A375 (cell line): ENCODE measurements around the gene PARP11. TPM values are rescaled to one million over a fixed set of nuclear protein-coding genes. Genes with fewer than 3 reads are reported as not detected.

Experiments used
- total RNA-seq: library from RNA; depleted of rRNA; stranded (reverse); fragments of >200 nt; shearing (Covaris generic); gene quantifications from 2 replicates; pipeline ENCODE4 v1.2.3, GENCODE V29; 2014; rRNA removed

Gene PARP11, protein sequence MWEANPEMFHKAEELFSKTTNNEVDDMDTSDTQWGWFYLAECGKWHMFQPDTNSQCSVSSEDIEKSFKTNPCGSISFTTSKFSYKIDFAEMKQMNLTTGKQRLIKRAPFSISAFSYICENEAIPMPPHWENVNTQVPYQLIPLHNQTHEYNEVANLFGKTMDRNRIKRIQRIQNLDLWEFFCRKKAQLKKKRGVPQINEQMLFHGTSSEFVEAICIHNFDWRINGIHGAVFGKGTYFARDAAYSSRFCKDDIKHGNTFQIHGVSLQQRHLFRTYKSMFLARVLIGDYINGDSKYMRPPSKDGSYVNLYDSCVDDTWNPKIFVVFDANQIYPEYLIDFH
- 0.77 and 4.3 TPM in 2 replicates for total RNA-seq

DNA sequence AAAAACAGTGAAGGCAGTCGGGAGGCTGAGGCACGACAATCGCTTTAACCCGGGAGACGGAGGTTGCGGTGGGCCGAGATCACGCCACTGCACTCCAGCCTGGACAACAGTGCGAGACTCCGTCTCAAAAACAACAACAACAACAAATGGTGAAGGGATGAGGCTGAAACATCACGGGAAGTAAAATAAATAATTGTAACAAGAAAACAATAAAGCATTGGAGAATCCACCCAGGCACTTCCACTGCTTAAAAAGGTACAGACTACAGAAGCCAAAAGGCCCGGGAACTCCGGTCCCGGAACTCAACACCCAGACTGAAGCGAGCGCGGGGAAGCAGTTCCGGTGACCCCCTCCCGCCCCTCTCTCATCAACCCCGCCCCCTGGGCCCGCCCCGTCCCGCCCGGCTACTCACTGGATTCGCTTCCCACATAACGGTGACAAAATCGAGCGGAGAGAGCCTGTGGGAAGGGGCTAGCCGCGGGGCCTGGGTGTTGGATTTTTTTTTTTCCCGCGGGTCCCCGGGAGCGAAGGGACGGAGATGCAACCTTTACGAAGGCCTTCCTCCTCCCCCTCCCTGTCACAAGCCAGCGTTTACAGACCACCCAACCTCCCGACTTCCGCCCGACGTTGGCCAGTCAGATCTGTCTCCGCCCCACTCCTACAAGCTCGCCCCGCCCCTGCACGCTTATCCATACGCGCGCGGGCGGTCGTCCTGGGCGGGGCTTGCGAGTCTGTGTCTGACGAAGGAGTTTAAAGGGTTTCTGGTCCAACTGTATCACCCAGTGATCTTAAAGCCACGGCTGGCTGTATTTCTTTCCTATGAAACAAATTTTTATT is at the start of gene PARP11:
PARP11 (minus strand) TSS at position 600 of the 837 bp plus-strand sequence; CDS start at position 430, 170 bp downstream.

Other genes with a start within 250 kb of the PARP11 start
- gene CRACR2A, start 120.3 kb downstream of the PARP11 start, total RNA-seq, result 30.0 and 30.1 TPM in 2 replicates